HUDEP-2 (cell line): ENCODE data around the gene CST3.
"Not testable (repeated sequence)": the region's sequence is repeated elsewhere in the genome, so short reads cannot be mapped to it uniquely, and the experiment has no call there.

Experiments
- DNase-seq, 76 experiments: peaks; one replicate each; lab custom pipeline; 2025; ENCODE audit not compliant: unreplicated experiment in 76 of 76; lab: John Stamatoyannopoulos, UW

Gene CST3

DNA sequence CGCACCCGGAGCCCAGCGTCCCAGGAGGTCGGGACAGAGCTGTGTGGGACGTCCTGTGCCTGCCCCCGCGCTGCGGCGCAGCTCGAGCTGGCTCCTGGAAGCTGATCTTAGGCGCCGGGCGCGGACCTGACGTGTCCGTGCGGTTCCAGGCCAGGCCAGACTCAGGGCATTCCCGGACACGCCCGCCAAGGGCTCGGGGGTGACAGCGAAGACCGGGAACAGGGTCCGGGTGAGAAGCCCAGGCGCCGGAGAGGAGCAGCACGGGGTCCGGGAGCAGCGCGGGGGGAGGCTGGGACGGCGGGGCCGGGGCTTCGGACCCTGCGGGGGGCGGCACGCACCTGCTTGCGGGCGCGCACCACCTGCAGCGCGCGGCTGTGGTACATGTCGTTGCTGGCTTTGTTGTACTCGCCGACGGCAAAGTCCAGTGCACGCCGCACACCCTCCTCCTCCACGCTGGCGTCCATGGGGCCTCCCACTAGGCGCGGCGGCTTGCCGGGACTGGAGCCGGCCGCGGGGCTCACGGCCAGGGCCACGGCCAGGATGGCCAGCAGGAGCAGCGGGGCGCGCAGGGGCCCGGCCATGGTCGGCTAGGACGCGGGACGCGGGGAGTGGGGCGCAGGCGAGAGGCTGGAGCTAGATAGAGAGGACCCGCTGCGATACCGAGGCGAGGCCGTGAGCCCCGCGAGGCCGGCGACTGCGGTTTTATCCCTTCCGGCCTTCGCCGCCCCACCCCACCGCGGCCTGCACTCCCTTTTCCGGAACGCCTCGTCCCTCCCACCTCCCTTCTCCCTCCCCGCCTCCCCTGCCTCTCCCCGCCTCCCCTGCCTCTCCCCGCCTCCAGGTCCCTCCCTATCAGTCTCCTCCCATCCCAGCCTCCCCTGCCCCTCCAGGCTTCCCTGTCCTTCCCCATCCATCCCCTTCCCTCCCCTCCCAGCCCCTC is at the start of gene CST3:
CST3 (minus strand) TSS at position 674 of the 940 bp plus-strand sequence; CDS start at position 581, 93 bp downstream.
- DNase-seq = peak in 74 of 76 experiments; percentile 16 to 94 (median 78)

GRCh38 chr20:23686046-23686750 is 48.4 kb upstream of the CST3 start:
- no peak for DNase-seq

- DNase-seq = not testable (repeated sequence)
Measured at GRCh38 chr20:23685529-23685896, 47.8 kb upstream of the CST3 start.

DNA sequence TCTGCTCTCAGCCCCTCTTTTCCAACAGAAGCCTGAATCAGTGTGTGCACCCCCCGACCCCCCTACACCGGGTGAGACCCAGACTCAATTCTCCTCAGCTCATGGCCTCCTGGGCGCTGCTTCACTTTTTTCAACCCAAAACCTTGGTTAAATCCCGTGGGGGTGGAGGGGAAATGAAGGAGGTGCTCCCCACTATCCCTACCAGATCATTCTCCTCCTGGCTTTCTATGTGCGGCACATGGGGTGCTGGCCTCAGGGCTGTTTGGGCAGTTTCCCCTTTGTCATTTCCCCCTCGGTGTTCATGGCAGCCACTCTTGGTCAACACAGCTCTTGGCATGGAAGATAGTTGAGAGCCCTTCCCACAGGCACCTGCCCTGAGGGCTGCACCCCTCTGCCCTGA is 46.5 kb upstream of the CST3 start:
- DNase-seq = no peak

GRCh38 chr20:23683807-23684206 is 46.1 kb upstream of the CST3 start:
- DNase-seq = no peak

DNA sequence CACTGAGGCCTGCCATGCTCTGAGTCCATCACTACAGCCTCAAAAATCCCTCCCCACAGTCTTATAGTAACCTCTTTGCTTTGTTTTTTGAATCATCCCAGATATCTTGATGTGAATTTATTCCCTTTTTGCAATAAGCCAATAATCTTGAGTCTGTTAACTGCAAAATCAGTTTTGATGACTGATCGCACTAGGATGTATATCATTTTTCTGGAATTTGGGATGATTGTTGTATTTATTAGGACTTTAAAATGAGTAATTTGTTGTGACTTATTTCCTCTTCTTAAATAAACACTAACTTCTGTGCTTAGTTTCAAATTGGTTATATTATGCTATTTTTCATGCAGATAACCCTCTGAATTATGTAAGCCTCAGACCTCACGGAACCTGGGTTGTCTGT is 45.5 kb upstream of the CST3 start:
- no peak for DNase-seq

DNA sequence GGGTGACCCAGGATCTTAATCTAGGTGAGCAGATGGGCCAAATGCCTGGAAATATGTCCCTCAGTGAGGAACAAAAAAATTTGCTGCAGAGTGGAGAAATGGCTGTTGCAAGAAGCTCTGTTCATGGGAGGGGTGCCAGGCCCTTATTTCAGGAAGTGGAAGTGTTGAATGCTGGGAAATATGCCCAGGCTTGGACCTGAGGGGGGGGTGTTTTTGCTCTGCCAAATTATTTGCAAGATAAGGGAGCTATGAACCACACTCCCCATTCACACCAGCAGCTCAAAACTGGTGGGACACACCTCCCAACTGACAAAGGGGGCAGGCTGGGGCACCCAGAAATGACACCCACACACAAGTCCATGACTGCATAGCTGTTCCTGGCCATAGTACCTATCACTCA is 42.4 kb upstream of the CST3 start:
- peak in 9 of 76 experiments; percentile 2 to 20 (median 9) for DNase-seq

DNA sequence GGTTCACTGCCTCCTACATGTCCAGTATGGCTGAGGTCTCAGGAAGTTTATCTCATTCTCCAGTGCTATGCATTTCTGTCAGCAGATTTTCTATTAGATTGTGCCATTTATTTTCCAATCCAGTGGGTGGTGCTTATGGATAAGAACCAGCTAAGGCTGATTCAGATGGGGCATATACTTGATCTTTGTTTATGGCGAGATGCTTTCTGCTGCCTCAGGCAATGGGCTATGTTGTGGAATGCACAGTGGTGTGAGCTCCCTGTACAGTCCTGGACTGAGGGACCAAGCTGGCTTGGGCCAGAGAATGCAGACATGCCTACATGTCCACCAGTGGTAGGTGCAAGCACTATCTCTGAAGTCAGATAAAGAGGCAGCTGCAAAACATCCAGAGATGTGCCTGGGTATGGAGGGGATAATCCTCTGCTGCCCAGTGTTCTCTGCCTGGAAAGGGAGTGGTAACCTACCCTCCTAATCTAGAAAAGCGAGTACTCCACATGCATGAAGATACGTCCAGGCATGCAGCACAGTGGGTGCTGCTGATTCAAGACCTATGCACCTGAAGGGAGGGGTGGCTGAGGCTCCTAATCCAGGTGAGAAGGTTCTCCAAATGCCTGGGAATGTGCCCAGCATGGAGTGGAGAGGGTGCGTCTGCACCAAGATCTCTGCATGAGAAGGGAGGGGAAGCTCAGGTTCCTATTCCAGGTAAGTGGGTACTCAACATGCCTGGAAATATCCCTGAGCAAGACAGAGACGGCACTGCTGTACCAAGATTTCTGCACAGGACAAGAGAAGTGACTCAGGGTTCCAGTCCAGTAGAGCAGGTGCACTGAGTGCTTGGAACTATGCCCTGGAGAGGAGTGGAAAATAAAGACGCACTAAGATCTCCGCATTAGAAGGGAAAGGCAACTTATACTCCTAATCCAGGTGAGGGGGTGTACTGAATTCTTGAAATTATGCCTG is 41.7 kb upstream of the CST3 start:
- no peak for DNase-seq

DNA sequence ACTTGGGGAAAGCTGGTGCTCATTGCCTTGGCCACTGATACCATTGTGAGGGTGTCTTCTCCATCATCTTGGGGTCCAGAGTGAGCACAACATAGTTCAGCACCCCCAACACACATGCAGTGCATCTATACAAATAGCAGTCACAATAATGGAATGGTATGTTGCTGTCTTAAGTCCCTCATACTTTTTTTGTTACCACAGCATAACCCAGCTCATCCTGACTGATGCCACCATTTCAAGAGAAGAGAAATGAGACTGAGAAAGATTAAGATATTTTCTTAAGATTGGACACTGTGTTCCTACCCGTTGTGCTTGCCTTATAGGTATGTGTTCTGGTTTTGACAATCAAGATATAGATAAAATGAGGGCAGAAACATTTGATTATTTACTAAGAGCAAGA is 35.5 kb upstream of the CST3 start:
- no peak for DNase-seq

DNA sequence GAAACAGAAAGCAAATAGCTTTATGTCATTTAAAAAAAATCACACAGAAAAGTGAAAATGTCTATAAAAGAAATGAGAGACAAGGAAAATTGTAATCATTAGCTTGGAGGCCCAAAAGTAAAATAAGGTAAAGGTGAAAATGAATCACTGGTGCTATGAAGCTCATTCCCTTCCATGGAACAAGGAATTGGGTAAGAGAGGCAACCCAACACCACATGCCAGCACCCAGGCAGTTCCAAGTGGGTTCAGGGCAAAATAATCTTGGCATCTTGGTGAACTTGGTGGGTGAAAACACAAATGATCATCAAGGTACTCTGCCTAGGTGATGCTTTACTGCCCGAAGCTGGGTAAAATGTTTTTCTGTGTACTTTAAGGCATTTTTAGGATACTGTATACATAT is 34.4 kb upstream of the CST3 start:
- no peak for DNase-seq

DNA sequence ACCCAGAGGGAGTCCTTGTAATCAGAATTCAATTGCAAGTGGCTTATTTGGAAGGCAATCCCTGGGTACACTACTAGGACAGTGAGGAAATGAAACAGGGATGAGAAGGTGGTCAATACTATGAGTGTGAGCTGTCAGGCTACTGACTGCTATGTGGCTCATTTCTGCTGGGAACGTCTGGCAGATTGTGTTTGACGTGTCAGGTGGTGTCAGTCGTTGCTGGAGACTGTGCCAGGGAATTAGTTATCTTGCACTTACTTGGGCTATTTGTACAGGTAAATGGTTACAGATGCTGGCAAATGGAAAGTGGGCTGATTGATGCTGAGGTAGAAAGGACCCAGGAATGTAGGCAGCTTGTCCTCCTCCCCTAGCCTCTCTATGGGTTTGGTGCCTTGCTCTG is 33.7 kb upstream of the CST3 start:
- DNase-seq = no peak

DNA sequence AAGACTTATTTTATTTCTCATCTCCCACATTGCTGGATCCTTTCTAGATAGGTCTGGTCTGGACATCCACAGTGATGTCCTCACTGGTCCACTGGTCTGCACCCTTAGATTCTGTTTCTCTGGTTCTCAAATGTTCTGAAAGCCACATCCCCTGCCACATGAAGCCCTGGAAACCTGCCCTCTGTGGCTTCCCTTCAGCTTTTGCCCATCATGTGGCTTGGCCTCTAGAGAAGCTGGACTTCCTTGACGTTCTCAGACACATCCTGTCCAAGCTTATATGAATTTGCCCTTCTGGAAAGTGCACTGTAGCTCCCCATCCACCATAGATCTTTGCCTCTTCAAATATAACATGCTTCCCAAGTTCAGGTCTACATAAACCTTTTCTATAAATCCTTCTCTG is 32.6 kb upstream of the CST3 start:
- DNase-seq = no peak

GRCh38 chr20:23669866-23670265 is 32.1 kb upstream of the CST3 start:
- no peak for DNase-seq

DNA sequence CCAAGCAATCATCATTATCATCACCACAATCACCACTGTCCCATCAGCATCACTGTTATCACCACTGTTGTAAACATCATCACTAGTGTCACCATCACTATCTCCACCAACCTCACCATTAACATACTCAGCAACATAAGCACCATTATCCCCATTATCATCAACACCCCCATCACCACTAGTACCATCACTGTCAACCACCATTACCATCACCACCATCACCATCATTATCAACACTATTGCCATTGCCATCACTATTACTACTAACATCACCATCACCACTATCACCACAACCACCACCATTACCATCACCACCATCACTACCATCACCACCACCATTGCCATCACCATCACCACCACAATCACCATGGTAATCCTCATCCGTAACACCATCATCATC is 31.6 kb upstream of the CST3 start:
- DNase-seq = no peak

GRCh38 chr20:23668477-23668951 is 30.8 kb upstream of the CST3 start:
- DNase-seq = peak in 50 of 76 experiments; percentile 3 to 70 (median 22)

GRCh38 chr20:23667666-23668065 is 29.9 kb upstream of the CST3 start:
- no peak for DNase-seq

DNA sequence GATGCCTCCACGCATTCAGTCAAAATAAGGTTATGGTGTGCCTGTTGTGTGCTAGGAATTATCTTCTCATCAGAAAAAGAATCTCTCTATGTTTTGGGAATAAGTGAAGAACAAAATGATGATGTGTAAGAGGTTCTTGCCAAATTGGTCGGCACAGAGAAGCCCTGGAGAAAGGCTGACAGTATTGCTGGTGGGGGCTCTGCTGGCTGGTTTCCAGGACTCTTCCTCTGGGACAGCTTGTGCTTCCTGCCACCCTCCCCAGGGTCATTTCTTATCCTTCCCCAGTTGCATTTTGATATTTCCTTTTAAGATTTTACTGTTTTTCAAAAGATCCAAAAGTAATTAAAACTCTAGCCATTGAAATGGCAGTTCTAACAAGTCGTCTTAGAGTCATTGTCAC is 28.9 kb upstream of the CST3 start:
- no peak for DNase-seq

DNA sequence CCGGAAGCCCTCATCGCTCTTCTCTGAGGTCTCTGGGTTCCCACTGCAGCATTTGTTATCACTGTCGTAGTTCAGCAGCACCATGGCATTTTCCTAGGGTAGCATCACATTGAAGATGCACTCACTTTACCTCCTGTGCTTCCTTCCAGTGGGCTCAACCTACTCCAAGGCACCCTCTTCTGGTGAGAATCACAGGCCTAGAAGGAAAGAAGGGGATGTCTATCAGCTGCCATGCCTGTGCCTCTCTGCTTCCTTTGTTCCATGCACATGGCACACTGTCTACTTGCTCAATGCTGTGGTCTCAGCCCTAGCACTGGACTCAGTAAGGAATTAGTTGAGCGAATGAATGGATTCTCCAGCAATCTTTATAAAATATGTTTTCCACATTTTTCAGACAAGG is 28.4 kb upstream of the CST3 start:
- no peak for DNase-seq

DNA sequence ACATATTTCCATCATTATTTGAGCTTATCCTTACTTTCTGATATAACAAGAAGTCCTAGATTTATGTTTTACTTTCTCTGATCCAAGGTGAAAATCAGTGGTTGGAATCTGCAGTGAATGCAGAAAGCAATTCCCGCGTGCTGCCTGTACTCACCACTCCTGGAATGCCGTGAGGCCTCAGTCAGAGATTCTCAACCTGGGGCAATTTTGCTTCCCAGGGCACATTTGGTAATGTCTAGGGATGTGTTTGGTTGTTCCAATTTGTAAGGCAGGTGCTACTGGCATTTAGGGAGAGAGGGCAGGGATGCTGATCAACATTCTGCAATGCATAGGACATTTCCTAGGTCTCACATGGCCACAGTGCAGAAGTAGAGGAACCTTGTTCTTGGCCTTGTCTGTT is 27.2 kb upstream of the CST3 start:
- no peak for DNase-seq

DNA sequence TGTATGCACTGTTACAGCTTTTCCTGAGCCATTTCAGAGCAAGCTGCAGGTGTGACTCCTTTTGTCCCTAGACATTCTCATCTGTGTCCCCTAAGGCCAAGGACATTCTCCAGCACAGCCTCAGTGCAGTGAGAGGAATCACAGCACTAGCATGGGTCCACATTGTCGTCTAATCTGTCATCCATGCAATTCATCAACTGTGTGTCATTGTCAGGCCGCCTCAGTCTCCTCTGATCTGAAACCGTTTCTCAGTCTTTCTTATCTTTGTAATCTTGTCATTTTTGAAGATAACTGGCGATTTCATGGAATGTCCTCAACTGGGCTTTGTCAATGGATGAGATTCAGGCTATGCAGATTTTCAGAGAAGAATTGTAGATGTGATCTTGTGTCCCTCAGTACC is 26.3 kb upstream of the CST3 start:
- not testable (repeated sequence) for DNase-seq

DNA sequence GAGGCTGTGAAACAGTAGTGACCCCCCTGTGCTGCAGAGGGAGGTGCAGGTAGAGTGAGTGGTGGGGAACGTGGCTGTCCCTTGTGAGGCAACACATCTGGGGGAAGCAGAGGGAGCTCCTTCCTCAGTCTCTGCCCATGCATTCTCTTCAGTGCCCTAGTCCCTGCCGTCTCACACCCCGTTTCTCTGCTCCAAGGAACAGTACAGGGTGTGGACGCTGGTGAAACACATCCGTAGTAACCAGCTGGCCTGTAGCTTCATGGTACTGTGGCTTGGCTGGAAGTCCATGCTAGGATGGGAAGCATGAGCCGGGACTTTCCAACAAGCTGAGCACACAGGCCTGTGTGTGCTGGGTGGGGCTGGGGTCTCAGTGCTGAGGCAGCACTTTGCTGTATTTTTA is 25.4 kb upstream of the CST3 start:
- no peak for DNase-seq
